Retina (tissue), 1 donor: ENCODE data around the gene LRMDA.

Experiments
- DNase-seq: peaks from one replicate; pipeline ENCODE4 v3.0.0-alpha.2; 2016

The LRMDA gene

GRCh38 chr10:76436981-76437380, 1005.6 kb downstream of the LRMDA start:
- DNase-seq, result no peak

- no peak for DNase-seq
Measured at GRCh38 chr10:76440426-76440825, 1009.0 kb downstream of the LRMDA start.

DNA sequence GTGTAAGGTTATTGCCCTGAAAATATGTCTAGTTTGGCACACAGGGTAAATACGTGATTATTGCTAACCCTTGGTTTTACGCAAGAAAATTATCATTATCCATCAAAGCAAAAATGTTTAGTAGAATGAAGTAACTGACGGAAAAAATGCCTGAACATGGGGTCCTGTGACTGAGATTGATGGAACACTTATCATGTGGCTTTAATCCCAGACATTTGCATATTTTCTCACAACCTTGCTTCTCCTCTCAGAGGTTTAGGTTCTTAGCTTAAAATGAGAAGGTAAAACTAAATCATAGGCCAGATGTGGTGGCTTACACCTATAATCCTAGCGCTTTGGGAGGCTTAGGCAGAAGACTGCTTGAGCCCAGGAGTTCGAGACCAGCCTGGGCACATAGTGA, 1010.7 kb downstream of the LRMDA start:
- no peak for DNase-seq

DNA sequence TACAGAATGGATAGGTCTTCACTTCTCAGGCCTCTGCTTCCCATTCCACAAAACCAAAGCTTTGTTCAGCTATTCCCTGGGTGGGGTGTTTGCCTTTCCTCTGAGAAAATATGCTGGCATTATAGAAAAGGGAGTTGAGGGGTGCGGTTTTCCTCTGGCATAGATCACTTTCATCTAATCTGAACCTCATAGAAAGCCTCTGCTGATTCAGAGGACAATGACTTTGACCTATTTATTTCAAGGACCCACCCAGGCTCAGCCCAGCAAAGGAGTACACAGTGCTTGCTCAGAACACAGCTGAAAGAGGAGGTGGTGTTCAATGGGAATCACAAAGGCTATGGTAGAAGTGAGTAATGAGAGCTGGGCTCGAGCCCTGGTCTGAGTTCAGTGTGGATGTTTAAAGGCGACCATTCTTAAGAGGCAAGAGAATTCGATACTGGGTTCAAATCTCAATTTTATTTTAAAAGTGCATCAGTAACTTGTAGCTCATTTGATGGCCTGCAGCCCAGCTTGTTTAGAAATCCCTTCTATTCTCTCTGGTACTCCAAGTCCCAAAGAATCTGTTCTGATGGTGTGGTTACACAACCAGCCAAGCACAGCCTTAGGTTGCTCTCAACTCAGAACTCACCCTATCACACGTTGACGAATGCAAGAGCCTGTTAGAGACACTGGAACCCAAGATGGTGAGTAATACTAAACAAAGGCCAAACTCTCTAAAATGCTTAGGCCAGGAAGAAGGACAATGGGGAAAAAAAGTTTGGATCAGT, 1012.8 kb downstream of the LRMDA start:
- no peak for DNase-seq

- DNase-seq, result no peak
Measured at GRCh38 chr10:76447578-76447977, 1016.2 kb downstream of the LRMDA start.

GRCh38 chr10:76451911-76452310, 1020.5 kb downstream of the LRMDA start:
- no peak for DNase-seq

DNA sequence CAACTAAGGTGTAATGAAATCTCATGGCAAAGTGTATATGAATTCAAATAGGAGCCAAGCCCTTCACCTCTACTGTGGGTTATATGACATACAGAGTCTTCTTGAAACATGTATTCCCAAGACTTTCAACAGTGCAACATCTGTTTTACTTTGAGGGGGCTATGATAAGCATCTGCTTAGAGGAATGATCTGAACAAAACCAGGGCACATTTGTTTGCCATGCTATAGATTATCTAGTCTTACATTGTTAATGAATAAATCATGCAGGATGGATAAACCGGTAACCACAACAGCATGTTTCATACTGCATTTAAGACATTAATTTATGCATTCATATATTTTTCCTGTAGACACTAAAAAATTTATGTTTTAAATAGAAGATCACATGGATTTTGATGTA, 1021.9 kb downstream of the LRMDA start:
- no peak for DNase-seq

- no peak for DNase-seq
Measured at GRCh38 chr10:76453997-76454396, 1022.6 kb downstream of the LRMDA start.

GRCh38 chr10:76454506-76455140, 1023.2 kb downstream of the LRMDA start:
- DNase-seq, result no peak

DNA sequence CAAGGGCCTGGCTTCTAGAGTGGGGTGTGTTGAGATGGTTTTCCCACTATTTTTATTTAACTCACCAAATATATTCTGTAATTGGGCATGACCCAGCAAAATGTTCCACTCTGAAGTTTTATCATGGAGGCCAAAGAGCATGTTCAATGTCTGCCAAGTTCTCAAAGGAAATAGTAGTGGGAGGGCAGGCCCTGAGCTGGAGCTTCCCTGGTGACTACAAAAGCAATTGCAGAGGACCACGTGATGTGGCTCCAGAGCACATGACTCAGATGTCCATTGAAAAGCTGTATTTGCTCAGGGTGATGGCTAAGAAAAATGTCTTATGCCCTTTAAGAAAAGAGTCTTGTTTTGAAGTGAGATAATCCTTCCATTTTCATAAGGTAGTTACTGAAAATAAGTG, 1024.8 kb downstream of the LRMDA start:
- DNase-seq, result no peak

DNA sequence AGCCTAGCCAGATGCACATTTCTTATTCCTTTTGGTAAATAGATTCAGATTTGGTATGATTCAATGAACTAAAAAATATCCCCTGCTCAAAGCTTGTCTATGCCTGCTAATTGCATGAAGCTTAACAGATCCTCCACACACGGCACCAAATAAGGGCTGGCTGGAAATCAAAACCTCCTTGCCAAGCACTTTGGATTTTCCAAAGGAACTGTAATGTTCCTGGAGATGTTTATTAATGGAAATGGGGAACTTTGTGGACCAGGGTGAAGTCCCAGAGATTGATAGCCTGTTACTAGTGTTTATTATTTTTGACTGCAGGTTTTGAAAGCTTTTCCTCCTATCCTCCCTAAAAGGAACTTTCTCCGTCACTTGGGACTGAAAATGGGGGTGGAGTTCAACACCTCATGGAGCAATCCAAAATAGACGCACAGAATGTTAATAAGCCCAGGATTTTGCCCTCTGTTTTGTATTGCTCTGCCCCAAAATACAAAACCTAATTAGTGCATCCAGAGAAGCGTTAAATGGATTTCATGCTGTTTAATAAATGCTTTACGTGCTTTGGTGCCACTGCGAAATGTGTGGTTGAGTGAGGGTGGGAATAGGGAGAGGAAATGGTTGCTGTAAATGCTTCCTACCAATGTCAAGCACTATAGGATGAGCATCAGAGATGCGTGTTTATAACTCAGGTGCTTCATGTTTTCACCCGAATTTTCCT, 1027.7 kb downstream of the LRMDA start:
- no peak for DNase-seq

GRCh38 chr10:76461024-76461423, 1029.6 kb downstream of the LRMDA start:
- DNase-seq, result no peak

DNA sequence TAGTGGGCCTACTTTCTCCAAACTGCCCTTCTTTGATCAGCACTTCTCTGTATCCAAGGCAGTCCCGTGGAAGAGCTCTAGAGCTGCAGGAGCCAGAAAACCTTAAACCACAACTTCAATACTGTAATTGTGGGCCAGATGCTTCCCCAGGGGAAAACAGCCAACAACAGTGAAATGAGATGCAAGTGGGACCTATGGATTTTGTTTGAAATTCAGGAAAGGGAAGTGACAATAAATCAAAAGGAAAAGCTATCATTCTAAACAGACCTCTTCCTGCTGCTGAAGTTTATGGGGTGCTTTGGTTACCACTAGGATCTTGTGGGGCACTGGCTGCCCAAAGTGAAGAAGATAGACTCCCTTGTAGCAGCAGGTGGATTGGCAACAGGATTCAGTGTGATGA, 1031.7 kb downstream of the LRMDA start:
- DNase-seq, result no peak

- no peak for DNase-seq
Measured at GRCh38 chr10:76466836-76467503, 1035.5 kb downstream of the LRMDA start.

- DNase-seq, result no peak
Measured at GRCh38 chr10:76469675-76470074, 1038.3 kb downstream of the LRMDA start.

DNA sequence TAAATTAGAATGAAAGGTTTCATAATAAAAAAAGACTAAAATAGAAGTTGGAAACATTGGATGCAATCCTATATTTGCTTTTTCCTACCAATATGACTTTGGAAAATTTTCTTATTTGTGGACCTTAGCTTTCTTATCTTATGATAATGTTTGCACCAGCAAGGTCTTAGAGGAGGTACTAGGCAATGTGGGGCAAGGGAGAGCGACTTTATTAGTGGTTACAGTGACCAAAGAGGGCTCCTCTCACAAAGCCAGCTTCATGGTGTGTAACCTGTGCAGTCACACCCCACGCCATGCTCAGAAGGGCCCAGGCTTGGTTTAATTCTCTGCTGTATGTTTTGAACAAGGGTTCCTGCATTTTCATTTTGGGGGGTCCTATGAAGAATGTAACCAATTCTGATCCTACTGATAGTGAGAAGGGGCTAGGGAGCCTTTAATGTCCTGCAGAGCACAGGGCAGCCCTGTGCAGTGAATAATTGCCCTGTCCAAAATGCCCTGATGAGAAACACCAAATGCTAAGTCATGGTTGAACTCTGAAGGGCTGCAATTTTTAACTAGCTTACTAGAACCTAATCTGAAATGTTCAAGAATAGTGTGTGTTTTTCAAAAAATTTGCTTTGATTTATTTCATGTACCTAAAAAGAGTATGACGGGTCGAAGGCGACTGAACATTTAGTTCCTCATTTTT, 1047.8 kb downstream of the LRMDA start:
- DNase-seq, result no peak

DNA sequence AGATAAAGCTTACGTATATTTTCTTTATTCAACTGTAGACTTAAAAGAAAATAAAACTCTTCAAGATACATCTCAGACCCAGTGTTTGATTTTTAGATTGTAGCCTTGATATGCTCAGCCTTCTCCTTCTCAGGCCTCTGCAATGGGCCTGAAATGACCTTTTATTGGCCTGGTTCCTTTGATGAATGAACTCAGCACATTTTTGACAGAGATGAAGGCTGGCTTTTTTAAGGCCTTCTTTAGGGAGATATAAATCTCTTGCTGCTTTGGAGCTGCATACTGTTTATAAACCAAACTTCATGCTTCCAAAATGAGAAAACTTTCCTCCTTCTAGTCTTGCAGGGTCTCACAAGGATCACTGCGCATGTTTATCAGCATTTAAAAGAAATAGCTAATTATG, 1049.8 kb downstream of the LRMDA start:
- DNase-seq, result no peak

DNA sequence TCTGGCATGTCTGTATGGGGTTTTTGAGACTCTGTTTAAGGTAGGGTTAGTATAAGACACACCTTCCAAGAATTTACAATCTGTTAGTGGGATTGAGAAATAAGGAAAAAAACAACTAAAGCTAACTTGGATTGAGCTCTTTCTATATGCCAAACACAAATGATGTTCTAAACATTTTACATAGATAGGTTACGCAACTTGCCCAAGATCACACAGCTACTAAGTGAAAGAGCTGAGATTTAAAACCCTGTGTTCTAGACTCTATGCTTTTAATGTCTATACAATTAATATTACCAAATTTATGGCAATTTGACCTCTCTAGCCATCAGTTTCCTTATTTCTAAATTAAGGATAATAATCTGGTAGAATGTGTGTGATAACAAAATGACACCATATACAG, 1056.2 kb downstream of the LRMDA start:
- DNase-seq, result no peak

GRCh38 chr10:76488602-76489001, 1057.2 kb downstream of the LRMDA start:
- DNase-seq, result no peak

DNA sequence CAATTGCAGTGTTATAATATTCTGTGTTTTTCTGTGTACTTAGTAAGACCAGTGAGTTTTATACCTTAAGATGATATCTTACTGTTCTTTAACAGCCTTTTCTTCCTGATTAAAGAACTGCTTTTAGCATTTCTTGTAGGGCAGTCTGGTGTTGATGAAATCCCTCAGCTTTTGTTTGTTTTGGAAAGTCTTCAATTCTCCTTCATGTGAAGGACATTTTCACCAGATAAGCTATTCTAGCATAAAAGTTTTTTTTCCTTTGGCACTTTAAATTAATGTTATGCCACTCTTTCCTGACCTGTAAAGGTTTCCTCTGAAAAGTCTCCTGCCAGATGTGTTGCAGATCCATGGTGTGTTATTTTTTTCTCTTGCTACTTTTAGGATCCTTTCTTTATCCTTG, 1059.8 kb downstream of the LRMDA start:
- no peak for DNase-seq

- DNase-seq, result no peak
Measured at GRCh38 chr10:76492026-76492425, 1060.6 kb downstream of the LRMDA start.

- DNase-seq, result no peak
Measured at GRCh38 chr10:76492678-76493472, 1061.5 kb downstream of the LRMDA start.
